Measurements from ENCODE around the gene GLI3.

The GLI3 gene

DNA sequence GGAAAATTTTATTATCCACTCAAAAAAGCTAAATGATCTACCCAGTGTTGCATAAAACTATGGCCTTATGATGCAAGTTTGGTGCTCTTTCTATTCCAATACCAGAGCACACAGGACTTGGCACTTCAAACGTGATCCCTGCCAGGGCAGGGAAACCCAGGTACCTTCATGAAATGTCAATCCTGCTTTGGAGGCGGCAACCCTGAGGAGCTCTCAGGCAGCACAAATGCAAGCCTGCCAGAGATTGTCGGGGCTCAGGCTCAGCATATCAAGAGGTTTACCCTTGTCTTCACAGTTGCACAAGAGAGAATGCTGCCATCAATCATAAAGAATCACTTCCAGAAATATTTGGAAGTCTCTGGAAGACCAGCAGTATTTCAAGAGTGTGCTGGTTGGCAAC is 151.5 kb downstream of the GLI3 start:
- H3K4me3 ChIP-seq (ENCODE audit: low read depth, low read length) = no peak overlapping the region
- H3K4me1 ChIP-seq (ENCODE audit: control insufficient read depth, insufficient read depth, low read length) = peaks cover 20% of the 10 kb centered on the region
- CTCF ChIA-PET = no interaction called here
- POLR2A ChIA-PET = no interaction called here
- TF ChIP-seq ZNF354C (tag by site-specific recombination; IDR thresholded peaks at IDR 0.05; ENCODE audit: borderline replicate concordance, low read depth) = no peak
- no peak for TF ChIP-seq ZNF221 (tag by site-specific recombination; IDR thresholded peaks at IDR 0.05; ENCODE audit: borderline replicate concordance)
- no peak for TF ChIP-seq ZNF473 (tag by site-specific recombination; IDR thresholded peaks at IDR 0.05)
- no peak for TF ChIP-seq ZNF544 (tag by site-specific recombination; IDR thresholded peaks at IDR 0.05)
- no peak for TF ChIP-seq ZBTB8A (tag by site-specific recombination; IDR thresholded peaks at IDR 0.05)
- no peak for TF ChIP-seq ZEB2 (tag by site-specific recombination; IDR thresholded peaks at IDR 0.05)
- no peak for TF ChIP-seq HOXD13 (CRISPR knock-in tag; IDR thresholded peaks at IDR 0.05; ENCODE audit: borderline replicate concordance)
- TF ChIP-seq ZNF701 (tag by site-specific recombination; IDR thresholded peaks at IDR 0.05) = no peak
- no peak for TF ChIP-seq BCL11B (tag by site-specific recombination; IDR thresholded peaks at IDR 0.05; ENCODE audit: low read depth)
- TF ChIP-seq ZNF560 (tag by site-specific recombination; IDR thresholded peaks at IDR 0.05; ENCODE audit: borderline replicate concordance) = no peak
- no peak for TF ChIP-seq ZNF610 (tag by site-specific recombination; IDR thresholded peaks at IDR 0.05; ENCODE audit: borderline replicate concordance)
- TF ChIP-seq ZBTB20 (tag by site-specific recombination; IDR thresholded peaks at IDR 0.05) = no peak
- no peak for TF ChIP-seq ZFP41 (tag by site-specific recombination; IDR thresholded peaks at IDR 0.05; ENCODE audit: borderline replicate concordance)
- no peak for TF ChIP-seq WT1 (tag by site-specific recombination; IDR thresholded peaks at IDR 0.05)
- H3K36me3 ChIP-seq (ENCODE audit: control insufficient read depth in 2 of 2, insufficient read depth in 1 of 2, low read length in 2 of 2) = no peaks in the 10 kb centered on the region
- H3K27ac ChIP-seq (ENCODE audit: extremely low read depth, low read depth, low read length) = no peak overlapping the region
- H3K9me3 ChIP-seq (ENCODE audit: control insufficient read depth, insufficient read depth, low read depth, low read length) = no peaks in the 10 kb centered on the region

DNA sequence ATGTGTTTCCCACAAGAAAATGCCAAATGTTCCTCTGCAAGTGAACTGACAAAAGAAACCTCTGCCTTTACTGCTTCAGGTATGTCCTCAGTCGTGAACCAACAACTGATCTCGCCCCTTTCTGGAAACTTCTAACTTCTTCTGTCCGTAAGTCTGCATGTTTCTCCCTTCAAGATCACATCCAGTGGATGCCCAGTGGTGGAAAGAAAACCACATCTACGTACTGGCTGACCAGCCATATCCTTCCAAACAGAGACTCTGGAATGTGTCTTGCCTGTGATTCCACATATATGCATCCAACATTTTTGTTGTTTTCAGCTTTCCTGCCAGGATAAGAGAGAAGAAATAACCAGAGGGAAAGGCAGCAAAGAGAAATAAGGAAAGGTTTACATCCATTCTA is 152.7 kb downstream of the GLI3 start:
- H3K27ac ChIP-seq (ENCODE audit: extremely low read depth, low read depth, low read length) = no peak overlapping the region
- ChIA-PET POLR2A (interaction anchor here (0.6 kb wide), 2 partner anchors 10 to 153 kb away, joined by 3 to 4 read pairs; no protein-coding TSS in a partner anchor), CTCF (interaction anchor here (0.6 kb wide), 2 partner anchors 12 to 41 kb away, joined by 3 read pairs; no protein-coding TSS in a partner anchor)
- no peaks in the 10 kb centered on the region for H3K36me3 ChIP-seq (ENCODE audit: control insufficient read depth in 2 of 2, insufficient read depth in 1 of 2, low read length in 2 of 2)
- TF ChIP-seq ZNF433 (tag by site-specific recombination; IDR thresholded peaks at IDR 0.05; ENCODE audit: low read depth) (no peak), BCL11B (tag by site-specific recombination; IDR thresholded peaks at IDR 0.05; ENCODE audit: low read depth) (no peak), MZF1 (tag by site-specific recombination; IDR thresholded peaks at IDR 0.05; ENCODE audit: borderline replicate concordance) (no peak), ZBTB48 (tag by site-specific recombination; IDR thresholded peaks at IDR 0.05) (no peak), ZNF138 (tag by site-specific recombination; IDR thresholded peaks at IDR 0.05; ENCODE audit: borderline replicate concordance) (no peak), GLI4 (tag by site-specific recombination; IDR thresholded peaks at IDR 0.05) (no peak)
- H3K4me3 ChIP-seq (ENCODE audit: low read depth, low read length) = no peak overlapping the region
- H3K4me1 ChIP-seq (ENCODE audit: control insufficient read depth, insufficient read depth, low read length) = peaks cover 20% of the 10 kb centered on the region
- H3K9me3 ChIP-seq (ENCODE audit: control insufficient read depth, insufficient read depth, low read depth, low read length) = no peaks in the 10 kb centered on the region

DNA sequence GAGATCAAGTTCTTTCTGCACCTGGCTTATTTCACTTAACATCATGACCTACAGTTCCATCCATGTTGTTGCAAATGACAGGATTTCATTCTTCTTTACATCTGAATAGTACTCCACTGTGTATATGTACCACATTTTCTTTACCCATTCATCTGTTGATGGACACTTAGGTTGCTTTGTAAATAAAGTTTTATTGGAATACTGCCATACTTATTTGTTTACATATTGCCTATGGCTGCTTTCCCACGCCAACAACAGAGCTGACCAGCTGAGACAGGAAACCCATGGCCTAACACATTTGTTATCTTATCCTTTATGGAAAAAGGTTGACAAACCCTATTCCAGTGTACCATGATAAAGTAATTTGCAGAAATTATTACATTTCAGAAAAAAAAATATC is 153.7 kb downstream of the GLI3 start:
- CTCF ChIA-PET = no interaction called here
- no peak overlapping the region for H3K27ac ChIP-seq (ENCODE audit: extremely low read depth, low read depth, low read length)
- POLR2A ChIA-PET = no interaction called here
- TF ChIP-seq ZNF146 (tag by site-specific recombination; IDR thresholded peaks at IDR 0.05) = peak; percentile 48; the same call in 1 of the 2 replicates
- TF ChIP-seq ZNF555 (tag by site-specific recombination; conservative IDR thresholded peaks at IDR 0.05) = no peak
- H3K4me1 ChIP-seq (ENCODE audit: control insufficient read depth, insufficient read depth, low read length) = peaks cover 20% of the 10 kb centered on the region
- no peak overlapping the region for H3K4me3 ChIP-seq (ENCODE audit: low read depth, low read length)
- no peaks in the 10 kb centered on the region for H3K36me3 ChIP-seq (ENCODE audit: control insufficient read depth in 2 of 2, insufficient read depth in 1 of 2, low read length in 2 of 2)
- H3K9me3 ChIP-seq (ENCODE audit: control insufficient read depth, insufficient read depth, low read depth, low read length) = no peaks in the 10 kb centered on the region

GRCh38 chr7:42082144-42082543 is 154.9 kb downstream of the GLI3 start:
- Histone ChIP-seq H3K4me1 (ENCODE audit: control insufficient read depth, insufficient read depth, low read length) (peaks cover 20% of the 10 kb centered on the region), H3K27ac (ENCODE audit: extremely low read depth, low read depth, low read length) (0 out of 2 replicates have a peak overlapping the region, but pooled peaks have one; percentile 43), H3K36me3 (ENCODE audit: control insufficient read depth in 2 of 2, insufficient read depth in 1 of 2, low read length in 2 of 2) (no peaks in the 10 kb centered on the region), H3K9me3 (ENCODE audit: control insufficient read depth, insufficient read depth, low read depth, low read length) (no peaks in the 10 kb centered on the region), H3K4me3 (ENCODE audit: low read depth, low read length) (no peak overlapping the region)
- ChIA-PET CTCF (interaction anchor here (0.7 to 0.9 kb wide), 2 partner anchors 8 to 15 kb away, joined by 3 to 4 read pairs; no protein-coding TSS in a partner anchor), POLR2A (interaction anchor here (0.5 kb wide), 1 partner anchor 11 kb away, joined by 6 read pairs; no protein-coding TSS in a partner anchor)
- TF ChIP-seq ZSCAN30 (tag by site-specific recombination; IDR thresholded peaks at IDR 0.05) (no peak), ZNF600 (tag by site-specific recombination; IDR thresholded peaks at IDR 0.05) (peak; percentile 53), ZNF426 (tag by site-specific recombination; IDR thresholded peaks at IDR 0.05) (no peak), GLI4 (tag by site-specific recombination; IDR thresholded peaks at IDR 0.05) (no peak), ZNF529 (tag by site-specific recombination; IDR thresholded peaks at IDR 0.05; ENCODE audit: insufficient replicate concordance) (no peak), ZIC2 (tag by site-specific recombination; IDR thresholded peaks at IDR 0.05) (peak; percentile 60), ZNF549 (tag by site-specific recombination; IDR thresholded peaks at IDR 0.05) (no peak), ZNF311 (tag by site-specific recombination; IDR thresholded peaks at IDR 0.05; ENCODE audit: borderline replicate concordance) (no peak)
